Body of pancreas (tissue), 4 donors: ENCODE results near the gene PTGDR. TPM values are rescaled to one million over a fixed set of nuclear protein-coding genes. Genes with fewer than 3 reads are reported as not detected.

ENCODE experiments used
- ATAC-seq: fragments of 150-250 bp; one replicate; pipeline ENCODE4 v1.9.1; 2016
- DNase-seq, 4 donors: peaks; one replicate each; pipeline ENCODE4 v3.0.0-alpha.2; 2019
- H3K27ac ChIP-seq, 4 donors: fragments of 200-600 bp; sonication (generic); 1 replicate in 3 of 4; 2 replicates in 1 of 4; pipeline versions ENCODE4 v1.5.1 to v1.6.1; 2016 to 2019; ENCODE audit warnings: mild to moderate bottlenecking in 1 of 4, mixed read lengths in 1 of 4, moderate library complexity in 1 of 4
- H3K27me3 ChIP-seq, 2 donors: fragments of 200-600 bp; sonication (generic); one replicate each; pipeline ENCODE4 v1.6.0; 2016; ENCODE audit warnings: mild to moderate bottlenecking in 1 of 2
- H3K36me3 ChIP-seq, 2 donors: fragments of 200-600 bp; sonication (generic); replicated peaks in 1 of 2; 2 replicates each; pipeline ENCODE4 v1.5.1; 2016; ENCODE audit warnings: low read depth in 2 of 2; ENCODE audit not compliant: insufficient read depth in 1 of 2
- H3K4me1 ChIP-seq: fragments of 200-600 bp; sonication (generic); one replicate; pipeline ENCODE4 v1.6.0; 2016
- H3K4me3 ChIP-seq, 2 donors: fragments of 200-600 bp; sonication (generic); 1 replicate in 1 of 2; 2 replicates in 1 of 2; pipeline ENCODE4 v1.5.1; 2016 to 2019
- H3K9me3 ChIP-seq, 3 donors: fragments of 200-600 bp; sonication (generic); 1 replicate in 2 of 3; 2 replicates in 1 of 3; pipeline ENCODE4 v1.5.1; 2016
- CTCF ChIP-seq, 7 experiments: fragments of 450-650 bp in 4 of 7; fragments of 200-600 bp in 3 of 7; sonication (generic) in 3 of 7; IDR thresholded peaks; one replicate each; pipeline ENCODE4 v1.5.1; 2016 to 2019; ENCODE audit warnings: antibody characterized with exemption in 7 of 7
- POLR2A ChIP-seq, 3 donors: fragments of 450-650 bp; IDR thresholded peaks; one replicate each; pipeline ENCODE4 v1.6.1; 2016; ENCODE audit warnings: antibody characterized with exemption in 3 of 3, mild to moderate bottlenecking in 2 of 3
- WGBS, 2 donors: methylation state at CpG; one replicate each; pipeline ENCODE4 v1.1.5; 2017; 5-methylcytosine and 5-hydroxymethylcytosine counted together
- intact Hi-C: fragments of 100-400 bp; cut with DNase I; formaldehyde crosslinking; loops from one replicate; pipeline ENCODE4 v1.15.1; 2023
- total RNA-seq, 2 donors: library from RNA; depleted of rRNA; stranded (reverse); fragments of >200 nt; gene quantifications; one replicate each; pipeline ENCODE4 v1.1.0, GENCODE V29; 2016

The PTGDR gene
- total RNA-seq, 2 donors from 2014 or later = 0.26 TPM; not detected in 1

- H3K27ac ChIP-seq = no peak overlapping the region
- H3K4me1 ChIP-seq = no peaks in the 10 kb centered on the region
- no peak for DNase-seq
- no peak for ATAC-seq
- 33 to 69% methylated on average over 1 of the region's 1 CpG for WGBS, 2 donors
- no peaks in the 10 kb centered on the region for H3K9me3 ChIP-seq
- H3K4me3 ChIP-seq = no peak overlapping the region
- no peaks in the 10 kb centered on the region for H3K36me3 ChIP-seq
- no peaks in the 10 kb centered on the region for H3K27me3 ChIP-seq
- TF ChIP-seq POLR2A (IDR thresholded peaks at IDR 0.05) (no peak), CTCF (IDR thresholded peaks at IDR 0.05) (no peak)
- intact Hi-C loops = no loop called here
Observed at GRCh38 chr14:52238682-52239081, 28.8 kb upstream of the PTGDR start.

GRCh38 chr14:52240623-52241022 lies 26.9 kb upstream of the PTGDR start:
- intact Hi-C loops = no loop called here
- H3K27me3 ChIP-seq = no peaks in the 10 kb centered on the region
- H3K36me3 ChIP-seq = no peaks in the 10 kb centered on the region
- TF ChIP-seq POLR2A (IDR thresholded peaks at IDR 0.05) = no peak
- no peak for TF ChIP-seq CTCF (IDR thresholded peaks at IDR 0.05)
- 17 to 22% methylated on average over 5 of the region's 5 CpGs for WGBS, 2 donors
- H3K4me1 ChIP-seq = no peaks in the 10 kb centered on the region
- no peaks in the 10 kb centered on the region for H3K9me3 ChIP-seq
- DNase-seq (no peak), ATAC-seq (no peak)
- no peak overlapping the region for H3K4me3 ChIP-seq
- H3K27ac ChIP-seq = no peak overlapping the region

GRCh38 chr14:52241087-52241793 lies 26.3 kb upstream of the PTGDR start:
- DNase-seq = no peak
- Histone ChIP-seq H3K4me1 (no peaks in the 10 kb centered on the region), H3K9me3 (no peaks in the 10 kb centered on the region), H3K27ac (no peak overlapping the region), H3K27me3 (no peaks in the 10 kb centered on the region), H3K4me3 (no peak overlapping the region), H3K36me3 (no peaks in the 10 kb centered on the region)
- no peak for ATAC-seq
- no peak for TF ChIP-seq POLR2A (IDR thresholded peaks at IDR 0.05)
- TF ChIP-seq CTCF (IDR thresholded peaks at IDR 0.05) = no peak
- intact Hi-C loops = no loop called here
- 35 to 40% methylated on average over 5 of the region's 5 CpGs for WGBS, 2 donors

- TF ChIP-seq POLR2A (IDR thresholded peaks at IDR 0.05) (no peak), CTCF (IDR thresholded peaks at IDR 0.05) (no peak)
- H3K4me1 ChIP-seq = no peaks in the 10 kb centered on the region
- intact Hi-C loops = no loop called here
- no peak overlapping the region for H3K27ac ChIP-seq
- H3K36me3 ChIP-seq = no peaks in the 10 kb centered on the region
- 52 to 60% methylated on average over 2 of the region's 2 CpGs for WGBS, 2 donors
- peaks cover 0 to 6% (median 0%) of the 10 kb centered on the region in 3 donors for H3K9me3 ChIP-seq
- no peaks in the 10 kb centered on the region for H3K27me3 ChIP-seq
- H3K4me3 ChIP-seq = no peak overlapping the region
- DNase-seq (no peak), ATAC-seq (no peak)
Observed at GRCh38 chr14:52244328-52244727, 23.2 kb upstream of the PTGDR start.

- no peaks in the 10 kb centered on the region for H3K4me1 ChIP-seq
- 64 to 68% methylated on average over 3 of the region's 3 CpGs for WGBS, 2 donors
- ATAC-seq (no peak), DNase-seq (no peak)
- H3K9me3 ChIP-seq = peaks cover 0 to 6% (median 0%) of the 10 kb centered on the region in 3 donors
- intact Hi-C loops = no loop called here
- H3K4me3 ChIP-seq = no peak overlapping the region
- no peak for TF ChIP-seq POLR2A (IDR thresholded peaks at IDR 0.05)
- TF ChIP-seq CTCF (IDR thresholded peaks at IDR 0.05) = no peak
- no peaks in the 10 kb centered on the region for H3K27me3 ChIP-seq
- H3K27ac ChIP-seq = no peak overlapping the region
- H3K36me3 ChIP-seq = no peaks in the 10 kb centered on the region
Observed at GRCh38 chr14:52244997-52245396, 22.5 kb upstream of the PTGDR start.
